A673 (cell line): Measurements from ENCODE around the gene USP15. TPM values are rescaled to one million over a fixed set of nuclear protein-coding genes. Genes with fewer than 3 reads are reported as not detected.

ENCODE experiments used
- BruUV-seq: library from RNA; stranded (reverse); fragments of 400-500 nt; replicated peaks from 2 replicates; lab custom pipeline; 2021; lab: Mats Ljungman, UMichigan
- CTCF ChIA-PET: fragments of 300-600 bp; sonication (Branson Sonifier 250); formaldehyde crosslinking; loops from one replicate; lab custom pipeline; 2022; ENCODE audit warnings: antibody characterized with exemption; lab: Charles Lee
- POLR2A ChIA-PET: fragments of 300-600 bp; sonication (Branson Sonifier 250); formaldehyde crosslinking; loops from one replicate; lab custom pipeline; 2022; ENCODE audit warnings: antibody characterized with exemption; ENCODE audit not compliant: low non-redundant PET; lab: Charles Lee
- DNase-seq: peaks from one replicate; pipeline ENCODE4 v3.0.0-alpha.2; 2015; ENCODE audit warnings: low spot score
- H3K27ac ChIP-seq: fragments of 200-600 bp; sonication (generic); 2 replicates; pipeline ENCODE4 v1.5.1; 2016; ENCODE audit warnings: mixed run types, low read depth, mild to moderate bottlenecking, mixed read lengths, antibody characterized with exemption, low read length; ENCODE audit not compliant: poor library complexity, severe bottlenecking
- H3K27me3 ChIP-seq: fragments of 200-600 bp; sonication (generic); replicated peaks from 2 replicates; pipeline ENCODE4 v1.6.1; 2017; ENCODE audit warnings: mixed run types, low read depth, mild to moderate bottlenecking, mixed read lengths, antibody characterized with exemption, low read length; ENCODE audit not compliant: insufficient read depth, poor library complexity
- H3K36me3 ChIP-seq: fragments of 200-600 bp; sonication (generic); 2 replicates; pipeline ENCODE4 v1.6.1; 2016; ENCODE audit warnings: mixed run types, mild to moderate bottlenecking, mixed read lengths, antibody characterized with exemption, low read length; ENCODE audit not compliant: insufficient read depth, poor library complexity, severe bottlenecking
- H3K4me1 ChIP-seq: fragments of 200-600 bp; sonication (generic); 2 replicates; pipeline ENCODE4 v1.6.1; 2017; ENCODE audit warnings: mixed run types, mild to moderate bottlenecking, mixed read lengths, antibody characterized with exemption, low read length; ENCODE audit not compliant: insufficient read depth, poor library complexity, severe bottlenecking
- H3K4me3 ChIP-seq: fragments of 200-600 bp; sonication (generic); 2 replicates; pipeline ENCODE4 v1.5.1; 2016; ENCODE audit warnings: low read depth, mixed run types, mild to moderate bottlenecking, mixed read lengths, low read length; ENCODE audit not compliant: poor library complexity, severe bottlenecking
- H3K9me3 ChIP-seq: fragments of 200-600 bp; sonication (generic); 2 replicates; pipeline ENCODE4 v1.6.1; 2016; ENCODE audit warnings: mixed run types, low read depth, mild to moderate bottlenecking, mixed read lengths, antibody characterized with exemption, low read length; ENCODE audit not compliant: poor library complexity, severe bottlenecking
- CTCF ChIP-seq: fragments of 300-800, 200-600 bp; sonication (generic); conservative IDR thresholded peaks from 2 replicates; pipeline ENCODE4 v1.5.1; 2017; ENCODE audit warnings: low read depth, mild to moderate bottlenecking, antibody characterized with exemption, low read length, moderate library complexity, mixed read lengths
- EZH2 ChIP-seq: fragments of 200-600 bp; sonication (generic); IDR thresholded peaks from 2 replicates; pipeline ENCODE4 v1.6.1; 2017; ENCODE audit warnings: borderline replicate concordance, low read depth, mild to moderate bottlenecking, mixed read lengths, antibody characterized with exemption, low read length; ENCODE audit not compliant: poor library complexity, severe bottlenecking
- intact Hi-C: fragments of 100-400 bp; cut with micrococcal nuclease; formaldehyde crosslinking; loops from one replicate; pipeline ENCODE4 v1.10.0; 2022; ENCODE audit not compliant: unreplicated experiment
- total RNA-seq: library from RNA; stranded (reverse); gene quantifications from 2 replicates; pipeline ENCODE4 v1.2.3, GENCODE V29; 2021

Gene USP15
- total RNA-seq, 1 experiment from 2014 or later: 61.7 TPM

- peaks cover 30% of the 10 kb centered on the region for H3K4me1 ChIP-seq
- no peaks in the 10 kb centered on the region for H3K9me3 ChIP-seq
- H3K27ac ChIP-seq: no peak overlapping the region
- DNase-seq: no peak
- intact Hi-C loops: no loop called here
- H3K4me3 ChIP-seq: no peak overlapping the region
- TF ChIP-seq EZH2 (no peak), CTCF (no peak)
- H3K27me3 ChIP-seq: no peaks in the 10 kb centered on the region
- no peaks in the 10 kb centered on the region for H3K36me3 ChIP-seq
- no TSS peak for BruUV-seq
- CTCF ChIA-PET: no interaction called here
- POLR2A ChIA-PET: no interaction called here
Observed at GRCh38 chr12:62258231-62258630, 2.0 kb upstream of the USP15 start.

GRCh38 chr12:62258941-62259630 lies 1.1 kb upstream of the USP15 start:
- POLR2A ChIA-PET: no interaction called here
- BruUV-seq: no TSS peak

GRCh38 chr12:62259631-62259992 lies 592 bp upstream of the USP15 start:
- ChIA-PET CTCF (interaction anchor here (0.5 kb wide), 1 partner anchor 14 kb away, joined by 5 read pairs; no protein-coding TSS in a partner anchor), POLR2A (no interaction called here)
- H3K4me1 ChIP-seq: peaks cover 30% of the 10 kb centered on the region
- no peaks in the 10 kb centered on the region for H3K27me3 ChIP-seq
- no peak for TF ChIP-seq EZH2
- TF ChIP-seq CTCF: no peak
- DNase-seq: no peak
- no peaks in the 10 kb centered on the region for H3K36me3 ChIP-seq
- H3K27ac ChIP-seq: peak overlapping the region; percentile 93
- H3K4me3 ChIP-seq: peak overlapping the region; percentile 89
- TSS peak; percentile 81 for BruUV-seq
- H3K9me3 ChIP-seq: no peaks in the 10 kb centered on the region
- intact Hi-C loops: no loop called here

More at GRCh38 chr12:62258941-62259630, 1.1 kb upstream of the USP15 start:
- peaks cover 30% of the 10 kb centered on the region for H3K4me1 ChIP-seq
- TF ChIP-seq EZH2 (no peak), CTCF (no peak)
- peak overlapping the region; percentile 89 for H3K4me3 ChIP-seq
- H3K9me3 ChIP-seq: no peaks in the 10 kb centered on the region
- CTCF ChIA-PET: no interaction called here
- peak overlapping the region; percentile 93 for H3K27ac ChIP-seq
- intact Hi-C loops: no loop called here
- peak; percentile 6 for DNase-seq
- H3K36me3 ChIP-seq: no peaks in the 10 kb centered on the region
- H3K27me3 ChIP-seq: no peaks in the 10 kb centered on the region
